ENCODE data around the gene LRRC8A.
"Not testable (repeated sequence)": the region's sequence is repeated elsewhere in the genome, so short reads cannot be mapped to it uniquely, and the experiment has no call there.

LRRC8A gene

GRCh38 chr9:128881884-128882676 is at the start of gene LRRC8A, which contains the start of gene KYAT1:
LRRC8A (plus strand) TSS chr9:128882133; CDS start chr9:128907165, 25,032 bp downstream.
KYAT1 (minus strand) TSS chr9:128881950; CDS start chr9:128845405, 36,545 bp downstream.
- peak; percentile 96 to 98 for DNase-seq

GRCh38 chr9:128833696-128834095 is 48.2 kb upstream of the LRRC8A start:
- no peak for DNase-seq

- no peak for DNase-seq
These were observed 46.4 kb upstream of the LRRC8A start for GRCh38 chr9:128835246-128836210.

DNA sequence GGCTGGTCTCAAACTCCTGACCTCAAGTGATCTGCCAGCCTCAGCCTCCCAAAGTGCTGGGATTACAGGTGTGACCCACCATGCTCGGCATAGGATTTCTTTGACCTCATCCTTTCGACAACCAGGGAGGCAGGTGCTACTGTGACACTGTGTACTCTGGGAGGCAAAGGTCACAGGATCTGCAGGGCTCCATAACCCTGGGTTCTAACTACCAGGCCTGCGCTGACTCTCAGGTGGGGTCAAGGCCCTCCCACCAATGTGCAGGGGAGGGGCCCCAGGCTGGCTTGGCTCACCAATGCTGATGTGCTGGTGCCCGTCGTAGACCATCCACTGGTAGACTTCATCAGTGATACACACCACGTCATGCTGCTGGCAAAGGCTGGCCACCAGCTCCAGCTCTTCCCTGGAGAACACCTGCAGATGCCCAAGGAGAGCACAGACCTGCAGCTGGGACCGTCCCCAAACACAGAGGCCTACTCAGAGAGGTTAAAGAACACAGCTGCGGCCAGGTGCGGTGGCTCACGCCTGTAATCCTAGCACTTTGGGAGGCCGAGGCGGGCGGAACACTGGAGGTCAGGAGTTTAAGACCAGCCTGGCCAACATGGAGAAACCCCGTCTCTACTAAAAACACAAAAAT is 45.3 kb upstream of the LRRC8A start:
- no peak for DNase-seq

GRCh38 chr9:128838338-128838737 is 43.6 kb upstream of the LRRC8A start:
- DNase-seq, result no peak

DNA sequence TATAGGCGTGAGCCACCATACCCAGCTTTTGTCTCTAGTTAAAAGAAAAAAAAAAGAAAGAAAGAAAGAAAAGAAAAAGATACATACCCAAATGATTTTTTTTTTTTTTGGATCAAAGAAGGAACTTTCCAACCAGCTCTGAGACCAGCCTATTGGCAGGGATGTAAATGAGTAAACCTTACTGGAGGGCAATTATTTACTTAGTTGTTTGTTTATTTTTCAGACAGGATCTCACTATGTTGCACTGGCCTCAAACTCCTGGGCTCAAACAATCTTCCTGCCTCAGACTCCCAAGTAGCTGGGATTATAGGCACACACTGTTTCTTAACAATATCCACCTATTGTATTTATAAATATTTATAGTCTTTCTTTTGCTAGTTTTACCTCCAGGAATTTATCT is 41.4 kb upstream of the LRRC8A start:
- no peak for DNase-seq

- no peak for DNase-seq
These were observed 40.0 kb upstream of the LRRC8A start for GRCh38 chr9:128841694-128842492.

DNA sequence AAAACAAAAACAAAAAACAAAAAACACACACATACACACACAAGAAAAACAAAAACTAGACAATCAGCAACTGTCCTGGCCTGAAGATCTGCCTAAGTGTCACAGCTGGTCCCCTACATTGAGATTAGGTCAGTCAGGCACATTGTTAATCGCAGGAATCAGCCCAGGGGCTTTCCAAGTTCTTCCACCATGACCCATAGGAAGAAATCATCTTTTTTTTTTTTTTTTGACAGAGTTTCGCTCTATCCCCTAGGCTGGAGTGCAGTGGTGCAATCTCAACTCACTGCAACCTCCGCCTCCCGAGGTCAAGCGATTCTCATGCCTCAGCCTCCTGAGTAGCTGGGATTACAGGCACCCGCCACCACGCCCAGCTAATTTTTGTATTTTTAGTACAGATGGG is 38.8 kb upstream of the LRRC8A start:
- not testable (repeated sequence) for DNase-seq

GRCh38 chr9:128845186-128845931 is 36.6 kb upstream of the LRRC8A start:
- DNase-seq, result no peak

GRCh38 chr9:128846680-128847030 is 35.3 kb upstream of the LRRC8A start:
- DNase-seq, result no peak

- DNase-seq, result no peak
These were observed 34.1 kb upstream of the LRRC8A start for GRCh38 chr9:128847803-128848202.

DNA sequence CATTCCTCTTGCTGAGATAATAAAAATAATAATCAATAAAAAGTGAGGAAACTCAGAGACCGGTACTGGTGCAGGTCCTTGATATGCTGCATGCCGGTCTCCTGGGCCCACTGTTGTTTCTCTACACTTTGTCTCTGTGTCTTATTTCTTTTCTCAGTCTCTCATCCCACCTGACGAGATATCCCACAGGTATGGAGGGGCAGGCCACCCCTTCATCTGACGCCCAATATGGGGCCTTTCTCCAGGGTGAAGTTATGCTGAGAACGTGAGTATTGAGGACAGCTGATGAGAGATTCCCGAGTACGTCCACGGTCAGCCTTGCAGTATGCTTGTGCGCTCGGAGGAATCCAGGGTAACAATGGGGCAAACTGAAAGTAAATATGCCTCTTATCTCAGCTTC is 30.9 kb upstream of the LRRC8A start:
- DNase-seq, result not testable (repeated sequence)

DNA sequence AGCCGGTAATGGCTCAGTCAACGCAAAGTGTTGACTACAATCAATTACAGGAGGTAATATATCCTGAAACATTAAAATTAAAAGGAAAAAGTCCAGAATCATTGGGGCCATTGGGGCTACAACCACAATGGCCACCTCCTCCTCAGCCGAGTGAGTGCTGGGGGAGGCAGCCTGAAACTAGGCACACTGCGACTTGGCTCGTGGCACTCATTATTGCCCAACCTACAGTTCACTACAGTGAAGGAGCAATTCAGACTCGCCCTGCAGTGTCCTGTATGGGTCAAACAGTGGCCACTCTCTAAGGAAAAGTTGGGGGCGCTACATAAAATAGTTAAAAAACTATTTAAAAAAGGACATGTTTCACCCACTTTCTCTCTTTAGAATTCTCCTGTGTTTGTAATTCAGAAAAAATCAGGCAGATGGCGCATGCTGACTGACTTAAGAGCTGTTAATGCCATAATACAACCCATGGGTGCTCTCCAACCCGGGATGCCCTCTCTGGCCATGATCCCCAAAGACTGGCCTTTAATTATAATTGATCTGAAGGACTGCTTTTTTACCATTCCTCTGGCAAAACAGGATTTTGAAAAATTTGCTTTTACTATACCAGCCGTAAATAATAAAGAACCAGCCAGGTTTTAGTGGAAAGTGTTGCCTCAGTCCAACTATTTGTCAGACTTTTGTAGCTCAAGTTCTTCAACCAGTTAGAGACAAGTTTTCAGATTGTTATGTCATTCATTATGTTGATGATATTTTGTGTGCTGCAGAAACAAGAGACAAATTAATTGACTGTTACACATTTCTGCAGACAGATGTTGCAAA is 29.9 kb upstream of the LRRC8A start:
- peak in 1 of 2 donors; percentile 36 for DNase-seq

- DNase-seq, result not testable (repeated sequence)
These were observed 29.3 kb upstream of the LRRC8A start for GRCh38 chr9:128852646-128853045.

- DNase-seq, result not testable (repeated sequence)
These were observed 27.5 kb upstream of the LRRC8A start for GRCh38 chr9:128854454-128854853.

DNA sequence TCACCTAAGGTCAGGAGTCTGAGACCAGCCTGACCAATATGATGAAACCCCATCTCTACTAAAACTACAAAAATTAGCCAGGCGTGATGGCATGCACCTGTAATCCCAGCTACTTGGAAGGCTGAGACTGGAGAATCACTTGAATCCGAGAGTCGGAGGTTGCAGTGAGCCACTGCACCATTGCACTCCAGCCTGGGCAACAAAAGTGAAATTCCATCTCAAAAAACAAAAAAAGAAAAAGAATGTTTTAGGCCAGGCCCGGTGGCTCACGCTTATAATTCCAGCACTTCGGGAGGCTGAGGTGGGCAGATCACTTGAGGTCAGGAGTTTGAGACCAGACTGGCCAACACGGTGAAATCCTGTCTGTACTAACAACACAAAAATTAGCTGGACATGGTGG is 23.5 kb upstream of the LRRC8A start:
- not testable (repeated sequence) for DNase-seq

DNA sequence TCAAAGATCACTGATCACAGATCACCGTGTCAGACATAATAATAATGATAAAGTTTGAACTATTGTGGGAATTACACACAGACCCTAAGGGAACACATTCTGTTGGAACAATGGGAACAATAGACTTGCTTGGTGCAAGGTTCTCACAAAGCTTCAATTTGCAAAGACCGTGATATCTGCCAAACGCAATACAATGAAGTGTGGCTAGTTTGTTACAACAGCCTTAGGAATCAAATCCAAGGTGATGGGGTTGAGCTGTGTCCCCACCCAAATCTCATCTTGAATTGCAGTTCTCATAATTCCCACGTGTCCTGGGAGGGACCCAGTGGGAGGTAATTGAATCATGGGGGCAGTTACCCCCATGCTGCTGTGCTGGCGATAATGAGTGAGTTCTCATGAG is 21.0 kb upstream of the LRRC8A start:
- DNase-seq, result no peak

DNA sequence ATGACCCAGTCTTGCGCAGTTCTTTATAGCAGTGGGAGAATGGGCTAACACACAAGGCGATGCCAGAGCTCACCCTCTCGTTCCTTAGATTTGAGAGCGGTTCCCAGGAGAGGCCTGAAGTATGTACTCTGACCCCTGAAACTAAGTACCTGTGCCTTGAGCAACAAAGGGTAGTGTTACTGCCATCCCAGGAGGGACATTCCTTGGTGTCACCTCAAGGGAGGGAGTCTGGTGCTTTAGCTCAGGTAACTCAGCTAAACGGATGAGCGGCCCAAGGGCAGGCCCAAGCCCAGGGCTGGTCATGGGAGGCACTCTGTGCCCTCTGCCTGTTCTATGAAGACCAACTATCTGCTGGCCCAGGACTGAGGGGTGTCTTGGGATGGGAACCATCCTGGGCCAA is 20.4 kb upstream of the LRRC8A start:
- no peak for DNase-seq

DNA sequence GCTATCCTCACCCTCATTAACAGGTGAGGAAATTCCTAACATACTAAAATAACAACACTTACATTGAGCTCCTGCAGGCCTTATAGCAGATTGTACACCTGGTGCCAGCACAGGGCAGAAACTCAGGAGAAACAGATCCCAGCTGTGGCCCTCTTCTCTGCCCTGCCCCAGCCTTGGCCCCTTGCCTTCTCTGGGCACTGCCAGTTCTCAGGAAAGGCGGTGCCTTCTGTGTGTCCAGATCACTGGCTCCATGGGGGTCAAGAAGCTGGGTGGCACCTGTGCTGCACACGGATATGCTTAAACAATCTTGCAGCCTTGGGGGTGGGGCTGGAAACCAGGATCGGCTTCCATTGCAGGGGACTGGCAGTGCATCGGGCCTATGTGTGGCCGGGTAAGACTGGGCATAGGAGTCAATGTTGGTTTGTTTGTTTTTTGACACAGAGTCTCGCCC is 19.5 kb upstream of the LRRC8A start:
- no peak for DNase-seq

GRCh38 chr9:128863647-128864046 is 18.3 kb upstream of the LRRC8A start:
- DNase-seq, result peak; percentile 78 to 84

All from CD4-positive, alpha-beta T cell treated with Interferon alpha-2 for 1 hour (primary cell).